HG02938 (cell line): ENCODE results near the gene LITAF.

ENCODE experiments used
- ATAC-seq: cut with Tn5 transposase; IDR thresholded peaks from one replicate; pipeline ENCODE4 v1.9.1; 2021; ENCODE audit warnings: mild to moderate bottlenecking, moderate library complexity; ENCODE audit not compliant: unreplicated experiment

Gene LITAF

DNA sequence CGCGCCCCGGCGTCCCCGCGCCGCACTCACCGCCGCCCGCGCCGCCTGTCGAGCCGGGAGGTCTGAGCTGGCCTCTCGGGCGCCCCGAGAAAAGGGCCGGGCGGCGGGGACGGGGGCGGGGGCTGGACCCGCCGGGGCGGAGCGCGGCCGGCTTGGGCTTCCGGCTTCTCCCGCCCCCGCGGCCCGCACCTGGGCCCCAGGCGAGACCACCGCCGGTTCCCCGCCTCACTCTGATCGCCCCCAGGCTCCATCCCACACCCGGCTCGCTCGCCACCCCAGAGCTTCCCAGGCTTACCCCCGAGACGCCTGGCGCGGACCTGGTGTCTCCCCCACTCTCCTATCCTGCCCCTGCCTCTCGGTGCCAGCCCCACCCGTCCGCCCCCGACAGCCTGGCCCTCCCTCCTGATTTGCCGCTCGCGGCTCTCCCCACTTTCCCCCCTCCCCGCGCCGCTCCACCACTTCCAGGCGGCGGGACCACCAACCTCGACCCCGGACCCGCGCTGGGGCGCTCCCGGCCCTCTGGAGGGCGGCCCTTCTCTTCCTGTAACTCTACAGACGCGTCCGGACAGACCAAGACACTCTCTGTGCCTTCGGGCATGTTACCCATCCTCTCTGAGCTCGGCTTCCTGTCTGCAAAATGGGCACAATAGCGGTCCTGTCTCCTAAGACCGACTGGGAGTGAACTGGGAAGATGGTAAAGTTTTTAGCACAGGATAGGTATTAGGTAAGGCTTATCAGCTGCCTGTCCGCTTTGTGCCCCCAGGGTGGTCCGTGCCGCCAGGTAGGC, at the start of gene LITAF:
TSS of gene LITAF (minus strand) at position 64 of the 787 bp plus-strand sequence. CDS start 30,189 bp downstream, outside the sequence.
- peak; percentile 42 for ATAC-seq

- no peak for ATAC-seq
These were observed 49.5 kb upstream of the LITAF start for GRCh38 chr16:11636172-11636721.

- ATAC-seq: no peak
These were observed 49.0 kb upstream of the LITAF start for GRCh38 chr16:11635679-11636171.

DNA sequence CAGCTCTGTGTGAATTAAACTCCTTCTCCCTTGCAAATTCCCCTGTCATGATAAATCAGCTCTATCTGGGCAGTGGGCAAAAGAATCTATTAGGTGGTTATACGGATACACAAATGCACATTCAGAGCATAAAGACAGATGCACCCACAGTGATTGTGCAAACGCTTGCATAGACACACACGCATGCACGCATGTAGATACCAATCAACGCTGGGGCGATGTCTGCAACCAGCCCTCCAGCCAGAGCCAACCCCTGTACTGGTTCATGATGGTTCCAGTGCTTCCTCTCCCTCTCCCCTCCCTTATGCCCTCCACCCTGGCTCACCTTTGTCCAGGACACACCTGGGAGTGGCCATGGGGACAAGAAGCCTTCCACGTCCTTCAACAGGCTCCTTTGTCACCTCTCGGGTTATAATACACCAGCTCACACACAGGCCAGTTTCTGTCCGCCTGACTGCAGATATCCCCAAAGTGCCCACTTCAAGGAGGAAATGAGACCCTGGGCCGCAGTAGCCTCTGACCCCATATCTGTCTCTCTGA, 48.5 kb upstream of the LITAF start:
- ATAC-seq: no peak

DNA sequence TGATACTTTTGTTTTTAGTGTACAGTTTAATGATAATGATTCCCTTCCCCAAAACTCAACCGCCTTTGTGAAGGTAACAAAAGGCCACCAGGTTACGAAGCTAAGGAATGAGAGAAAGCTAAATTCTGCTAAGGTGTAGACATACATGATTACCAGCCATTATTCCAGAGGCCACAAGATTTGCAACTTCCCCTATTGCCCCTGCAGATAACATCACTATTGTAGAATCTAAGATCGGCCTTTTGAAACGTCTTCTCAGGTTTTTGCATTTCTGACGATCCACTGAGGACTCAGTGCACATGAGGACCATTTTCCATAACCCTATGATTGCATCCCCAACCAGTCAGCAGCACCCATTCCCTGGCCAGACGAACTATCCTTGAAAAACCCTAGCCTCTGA, 47.6 kb upstream of the LITAF start:
- no peak for ATAC-seq

DNA sequence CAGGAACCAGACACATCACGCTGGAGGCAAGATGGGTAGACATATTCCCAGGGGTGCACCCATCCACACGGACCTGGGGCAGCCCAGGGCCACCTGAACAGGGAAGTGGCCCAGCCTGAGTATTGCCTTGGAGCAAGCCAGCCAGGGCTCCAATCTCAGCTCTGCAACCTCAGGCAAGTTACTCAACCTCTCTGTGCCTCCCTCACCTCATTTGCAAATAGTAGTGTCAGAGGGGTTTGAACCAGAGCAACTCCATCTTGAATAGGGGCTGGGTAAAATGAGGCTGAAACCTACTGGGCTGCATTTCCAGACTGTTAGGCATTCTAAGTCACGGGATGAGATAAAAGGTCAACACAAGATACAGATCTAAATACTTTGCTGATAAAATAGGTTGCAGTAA, 46.4 kb upstream of the LITAF start:
- no peak for ATAC-seq

- no peak for ATAC-seq
These were observed 45.8 kb upstream of the LITAF start for GRCh38 chr16:11632455-11632939.

DNA sequence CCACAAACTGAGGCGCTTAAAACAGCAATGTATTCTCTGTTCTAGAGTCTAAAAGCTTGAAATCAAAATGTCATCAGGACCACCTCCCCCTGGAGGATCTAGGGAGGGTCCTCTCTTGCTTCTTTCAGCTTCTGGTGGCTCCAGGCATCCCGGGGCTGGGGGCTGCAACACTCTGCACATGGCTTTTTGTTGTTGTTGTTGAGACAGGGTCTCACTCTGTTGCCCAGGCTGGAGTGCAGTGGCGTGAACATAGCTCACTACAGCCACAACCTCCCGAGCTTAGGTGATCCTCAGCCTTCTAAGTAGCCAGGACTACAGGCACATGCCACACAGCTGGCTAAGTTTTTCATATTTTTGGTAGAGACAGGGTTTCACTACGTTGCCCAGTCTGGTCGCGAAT, 44.5 kb upstream of the LITAF start:
- ATAC-seq: no peak

DNA sequence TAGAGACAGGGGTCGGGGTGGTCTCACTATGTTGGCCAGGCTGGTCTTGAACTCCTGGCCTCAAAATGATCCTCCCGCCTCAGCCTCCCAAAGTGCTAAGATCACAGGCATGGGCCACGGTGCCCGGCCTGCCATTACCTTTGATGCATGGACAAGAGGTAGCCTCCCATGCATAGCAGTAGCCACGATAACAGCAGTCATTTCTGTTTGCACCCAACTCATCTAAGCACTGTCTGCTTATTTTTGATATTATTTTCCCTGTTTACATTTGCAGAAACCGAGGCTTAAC, 44.0 kb upstream of the LITAF start:
- ATAC-seq: no peak

GRCh38 chr16:11630046-11630767, 43.5 kb upstream of the LITAF start:
- no peak for ATAC-seq

DNA sequence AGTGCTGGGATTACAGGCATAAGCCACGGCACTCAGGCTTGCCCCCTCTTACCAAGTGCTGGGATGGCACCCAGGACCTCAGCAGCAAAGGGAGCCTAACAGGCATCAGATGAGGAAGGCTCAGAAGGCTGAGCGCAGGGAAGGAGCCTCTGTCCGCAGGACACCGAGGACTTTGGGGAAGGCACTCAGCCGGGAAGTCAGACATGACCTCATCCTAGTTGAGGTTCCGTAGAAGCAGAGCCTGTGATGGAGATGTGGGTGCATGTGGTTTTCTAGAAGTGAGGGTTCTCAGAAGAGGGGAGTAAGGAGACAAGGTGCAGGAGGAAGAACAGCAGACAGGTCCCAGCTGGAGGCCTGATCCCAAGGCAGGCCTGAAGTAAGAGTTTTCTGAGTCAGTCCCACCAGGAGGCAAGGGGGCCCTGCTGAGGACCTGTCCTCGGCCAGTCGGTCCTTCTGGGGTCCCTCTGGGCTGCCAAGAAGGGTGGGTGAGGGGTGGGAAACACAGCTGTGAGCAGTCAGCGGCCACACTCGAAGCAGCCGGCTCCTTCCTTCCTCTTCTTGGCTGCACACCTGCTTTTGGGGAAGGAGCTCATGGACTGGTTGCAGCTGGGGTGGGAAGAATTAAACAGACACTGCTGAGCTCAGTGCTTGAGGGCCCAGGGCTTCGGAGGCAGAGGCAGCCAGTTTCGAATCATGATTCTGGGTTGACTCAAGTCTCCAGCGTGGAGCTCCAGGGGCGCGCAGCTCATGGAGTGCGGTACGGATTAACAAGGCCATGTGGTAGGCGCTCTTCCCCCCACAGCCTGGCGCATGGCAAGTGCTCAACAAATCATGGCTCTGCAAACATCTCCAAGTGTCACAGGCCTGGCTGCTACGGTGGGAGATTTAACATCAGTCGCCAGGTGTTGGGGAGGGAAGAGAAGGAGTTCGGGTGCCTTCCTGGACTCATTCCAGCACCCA, 42.6 kb upstream of the LITAF start:
- no peak for ATAC-seq

DNA sequence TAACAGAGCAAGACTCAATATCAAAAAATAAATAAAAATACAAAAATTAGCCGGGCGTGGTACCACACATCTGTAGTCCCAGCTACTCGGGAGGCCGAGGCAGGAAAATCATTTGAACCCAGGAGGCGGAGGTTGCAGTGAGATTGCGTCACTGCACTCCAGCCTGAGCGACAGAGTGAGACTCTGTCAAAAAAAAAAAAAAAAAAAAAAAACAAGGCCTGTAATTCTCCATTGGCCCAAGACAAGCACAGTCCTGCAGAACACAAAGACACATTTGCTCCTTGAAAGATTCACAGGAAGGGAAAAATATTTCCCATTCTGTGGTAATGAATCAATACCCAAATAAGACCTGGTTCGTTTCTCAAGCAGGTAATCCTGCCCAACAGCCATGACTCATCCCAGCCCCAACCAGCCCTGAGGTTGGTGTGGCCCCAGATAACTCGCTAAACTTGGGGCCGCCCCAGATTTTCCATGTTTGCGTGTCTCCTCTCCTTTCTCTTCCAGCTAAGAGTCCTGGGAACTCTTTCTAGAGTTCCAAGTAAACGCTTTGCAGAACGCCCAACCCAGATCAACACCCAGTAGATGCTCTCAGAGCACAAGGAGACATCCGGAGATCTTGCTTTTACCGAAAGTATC, 41.2 kb upstream of the LITAF start:
- no peak for ATAC-seq

DNA sequence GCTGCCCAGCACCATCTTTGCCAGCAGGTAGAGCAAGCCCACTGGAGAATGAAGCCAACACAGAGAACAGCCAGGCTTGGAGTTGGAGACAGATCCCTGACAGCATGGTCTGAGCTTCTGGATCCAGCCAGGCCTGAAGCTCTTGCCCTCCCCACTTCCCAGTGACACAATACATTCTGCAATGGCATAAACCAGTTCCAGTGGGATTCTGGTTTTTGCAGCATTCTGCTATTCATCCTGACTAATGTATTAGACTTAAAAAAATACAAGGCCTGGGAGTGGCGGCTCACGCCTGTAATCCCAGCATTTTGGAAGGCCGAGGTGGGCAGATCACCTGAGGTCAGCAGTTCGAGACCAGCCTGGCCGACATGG, 40.6 kb upstream of the LITAF start:
- ATAC-seq: no peak

DNA sequence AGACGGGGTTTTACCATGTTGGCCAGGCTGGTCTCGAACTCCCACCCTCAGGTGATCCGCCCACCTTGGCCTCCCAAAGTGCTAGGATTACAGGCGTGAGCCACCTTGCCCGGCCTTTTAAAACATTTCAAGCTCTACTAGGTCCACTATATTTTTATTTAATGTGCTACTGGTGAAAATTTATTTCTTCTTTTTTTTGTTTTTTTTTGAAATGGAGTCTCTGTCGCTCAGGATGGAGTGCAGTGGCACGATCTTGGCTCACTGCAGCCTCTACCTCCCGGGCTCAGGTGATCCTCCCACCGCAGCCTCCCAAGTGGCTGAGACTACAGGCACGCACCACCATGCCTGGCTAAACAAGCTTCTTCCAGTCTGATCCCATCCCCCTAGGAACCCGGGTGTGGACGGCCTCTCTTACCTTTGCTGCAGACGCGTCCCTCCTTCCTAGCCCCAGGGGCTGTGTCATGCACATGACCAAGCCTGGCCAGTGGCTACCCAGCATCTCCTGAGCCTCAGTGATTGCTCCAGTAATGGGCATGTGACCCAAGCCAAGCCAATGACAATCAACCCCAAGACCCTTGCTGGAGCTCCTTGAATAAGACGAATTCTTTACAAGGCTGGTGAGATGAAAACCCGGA, 40.1 kb upstream of the LITAF start:
- no peak for ATAC-seq

DNA sequence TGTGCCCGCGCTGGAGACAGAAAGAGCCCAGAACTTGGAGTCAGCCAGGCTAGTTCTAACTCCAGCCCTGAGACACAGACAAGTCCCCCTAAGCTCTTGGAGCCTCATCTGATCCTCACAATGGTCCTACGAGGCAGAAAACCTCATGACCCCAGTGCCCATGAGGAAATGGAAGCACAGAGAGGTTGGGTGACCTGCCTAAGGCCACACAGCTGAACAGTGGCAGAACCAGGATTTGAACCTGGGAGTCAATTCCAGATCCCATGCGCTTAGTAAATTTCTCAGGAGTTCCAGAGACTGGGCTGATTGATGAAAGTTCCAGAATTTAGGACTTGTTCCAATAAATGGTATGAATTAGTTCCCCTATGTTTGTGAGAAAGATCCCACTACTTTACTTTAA, 39.0 kb upstream of the LITAF start:
- no peak for ATAC-seq

- ATAC-seq: peak; percentile 22
These were observed 38.2 kb upstream of the LITAF start for GRCh38 chr16:11624636-11625607.

GRCh38 chr16:11624205-11624604, 37.5 kb upstream of the LITAF start:
- peak; percentile 44 for ATAC-seq

- ATAC-seq: no peak
These were observed 35.4 kb upstream of the LITAF start for GRCh38 chr16:11621920-11622651.
